Mucosa of descending colon (tissue), 3 donors: ENCODE results near the gene UBAC1. TPM values are rescaled to one million over a fixed set of nuclear protein-coding genes. Genes with fewer than 3 reads are reported as not detected.

Experiments
- ATAC-seq: fragments of 200-7000 bp; cut with Tn5 transposase; one replicate; pipeline ENCODE4 v1.9.1; 2020; ENCODE audit warnings: mild to moderate bottlenecking, moderate library complexity
- DNase-seq, 3 donors: peaks; one replicate each; pipeline ENCODE4 v3.0.0-alpha.2; 2020
- H3K36me3 ChIP-seq: fragments of 200-600 bp; one replicate; pipeline ENCODE4 v1.8.0; 2021; ENCODE audit warnings: low read depth, mild to moderate bottlenecking
- H3K4me1 ChIP-seq: fragments of 200-600 bp; one replicate; pipeline ENCODE4 v1.8.0; 2021; ENCODE audit warnings: low read depth, mild to moderate bottlenecking
- H3K4me3 ChIP-seq: fragments of 200-600 bp; one replicate; pipeline ENCODE4 v1.8.0; 2021; ENCODE audit warnings: mild to moderate bottlenecking
- H3K9me3 ChIP-seq: fragments of 200-600 bp; one replicate; pipeline ENCODE4 v1.8.0; 2021; ENCODE audit warnings: mild to moderate bottlenecking
- intact Hi-C, 2 donors: fragments of 100-400 bp; cut with DNase I in 1 of 2; cut with micrococcal nuclease in 1 of 2; formaldehyde crosslinking; loops; one replicate each; pipeline versions ENCODE4 v1.11.0 to v1.11.1; 2022; cut with DNase I, micrococcal nuclease
- total RNA-seq, 3 donors: library from RNA; stranded (reverse); fragmentation: NEBNext Ultra II Directional in 2 of 3; extraction: Animal tissue kit (Norgen Biotek cat#: 25700) in 2 of 3; gene quantifications; one replicate each; pipeline versions ENCODE4 v1.2.1 to v1.2.4, GENCODE V29; 2021 to 2023
- TF ChIP-seq, protein P1 (sequence below): fragments of 200-600 bp; IDR thresholded peaks from one replicate; pipeline ENCODE4 v1.8.0; 2022; ENCODE audit warnings: antibody characterized with exemption, mild to moderate bottlenecking
- donor health status: DM: no; HTN: no; CAD: no; lungs with moderate emphysema.
- donor health status: DM: no; HTN: no; CAD: no.
- donor health status: DM: no; HTN: yes; CAD: no.

Gene UBAC1
- total RNA-seq, 3 donors from 2014 or later, result 55.5 to 70.4 (median 64.0) TPM

DNA sequence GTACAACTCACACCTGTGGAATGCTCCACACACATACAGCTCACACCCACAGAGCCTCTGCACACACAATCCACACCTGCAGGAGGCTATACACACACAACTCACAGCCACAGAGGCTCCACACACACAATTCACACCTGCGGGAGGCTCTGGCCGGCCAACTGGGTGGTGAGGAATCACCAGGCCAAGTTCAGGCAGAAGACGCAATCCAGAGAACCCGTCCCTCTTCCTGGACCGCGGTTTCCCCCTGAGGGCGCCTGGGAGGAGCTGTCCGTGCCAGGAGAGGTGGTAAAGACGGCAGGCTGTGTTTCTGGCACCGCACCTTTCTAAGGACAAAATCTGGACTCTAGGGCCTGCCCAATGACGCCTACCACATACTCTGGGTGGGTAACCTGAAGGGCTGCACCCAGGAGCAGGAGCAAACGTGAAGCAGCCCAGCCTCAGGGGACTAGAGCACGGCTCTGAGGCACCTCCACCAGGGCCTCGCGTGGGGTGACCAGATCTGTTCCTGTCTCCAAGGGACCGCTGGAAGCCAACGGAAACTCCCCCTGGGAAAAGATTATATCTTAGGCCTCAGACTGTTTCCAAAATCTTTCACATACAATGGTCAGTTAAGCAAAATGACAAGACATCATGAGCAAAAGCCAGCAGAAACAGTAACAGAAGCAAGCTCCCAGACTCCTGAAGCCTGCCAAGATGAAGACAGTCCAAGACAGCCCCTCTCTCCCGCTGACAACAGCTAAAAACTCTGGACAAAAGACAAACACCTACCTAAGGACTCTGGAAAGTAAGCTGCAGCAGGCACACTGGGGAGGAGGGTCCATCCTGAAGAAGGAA is 70.8 kb downstream of the UBAC1 start:
- TF ChIP-seq, protein P1, sequence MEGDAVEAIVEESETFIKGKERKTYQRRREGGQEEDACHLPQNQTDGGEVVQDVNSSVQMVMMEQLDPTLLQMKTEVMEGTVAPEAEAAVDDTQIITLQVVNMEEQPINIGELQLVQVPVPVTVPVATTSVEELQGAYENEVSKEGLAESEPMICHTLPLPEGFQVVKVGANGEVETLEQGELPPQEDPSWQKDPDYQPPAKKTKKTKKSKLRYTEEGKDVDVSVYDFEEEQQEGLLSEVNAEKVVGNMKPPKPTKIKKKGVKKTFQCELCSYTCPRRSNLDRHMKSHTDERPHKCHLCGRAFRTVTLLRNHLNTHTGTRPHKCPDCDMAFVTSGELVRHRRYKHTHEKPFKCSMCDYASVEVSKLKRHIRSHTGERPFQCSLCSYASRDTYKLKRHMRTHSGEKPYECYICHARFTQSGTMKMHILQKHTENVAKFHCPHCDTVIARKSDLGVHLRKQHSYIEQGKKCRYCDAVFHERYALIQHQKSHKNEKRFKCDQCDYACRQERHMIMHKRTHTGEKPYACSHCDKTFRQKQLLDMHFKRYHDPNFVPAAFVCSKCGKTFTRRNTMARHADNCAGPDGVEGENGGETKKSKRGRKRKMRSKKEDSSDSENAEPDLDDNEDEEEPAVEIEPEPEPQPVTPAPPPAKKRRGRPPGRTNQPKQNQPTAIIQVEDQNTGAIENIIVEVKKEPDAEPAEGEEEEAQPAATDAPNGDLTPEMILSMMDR, result no peak
- Histone ChIP-seq H3K9me3 (no peaks in the 10 kb centered on the region), H3K4me3 (no peak overlapping the region), H3K36me3 (no peaks in the 10 kb centered on the region), H3K4me1 (no peaks in the 10 kb centered on the region)
- intact Hi-C loops, result no loop called here
- ATAC-seq (no peak), DNase-seq (no peak)

DNA sequence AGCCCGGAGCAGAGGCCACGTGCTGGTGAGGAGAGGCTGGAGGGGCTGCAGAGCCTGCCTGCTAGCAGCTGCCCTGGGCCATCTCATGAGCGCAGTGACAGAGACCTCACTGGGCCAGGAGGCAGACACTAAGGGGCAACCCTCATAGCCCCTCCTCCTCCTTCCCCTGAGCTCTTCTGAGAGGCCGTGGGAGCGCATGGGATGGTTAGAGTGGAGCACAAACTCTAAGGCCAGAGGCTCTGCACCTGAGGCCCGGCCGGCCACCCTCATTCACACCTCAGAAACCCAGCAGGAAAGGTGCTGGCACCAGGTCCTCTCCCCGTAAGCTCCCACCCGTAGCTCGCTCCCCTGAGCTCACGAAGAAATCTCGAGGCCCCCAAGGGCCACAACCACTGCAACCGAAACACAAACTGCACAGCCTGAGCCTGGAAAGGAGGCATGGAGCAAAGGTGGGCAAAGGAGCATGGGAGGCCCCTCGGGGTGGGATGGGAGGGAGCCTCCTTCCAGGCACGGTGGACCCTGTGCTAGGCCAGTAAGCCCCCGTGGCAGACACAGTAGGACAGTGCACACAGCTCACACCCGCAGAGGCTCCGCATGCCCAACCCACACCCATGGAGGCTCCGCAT is 71.5 kb downstream of the UBAC1 start:
- Histone ChIP-seq H3K36me3 (no peaks in the 10 kb centered on the region), H3K4me1 (no peaks in the 10 kb centered on the region), H3K9me3 (no peaks in the 10 kb centered on the region), H3K4me3 (no peak overlapping the region)
- no peak for ATAC-seq
- intact Hi-C loops, result no loop called here
- TF ChIP-seq, protein P1, result no peak
- DNase-seq, result no peak

DNA sequence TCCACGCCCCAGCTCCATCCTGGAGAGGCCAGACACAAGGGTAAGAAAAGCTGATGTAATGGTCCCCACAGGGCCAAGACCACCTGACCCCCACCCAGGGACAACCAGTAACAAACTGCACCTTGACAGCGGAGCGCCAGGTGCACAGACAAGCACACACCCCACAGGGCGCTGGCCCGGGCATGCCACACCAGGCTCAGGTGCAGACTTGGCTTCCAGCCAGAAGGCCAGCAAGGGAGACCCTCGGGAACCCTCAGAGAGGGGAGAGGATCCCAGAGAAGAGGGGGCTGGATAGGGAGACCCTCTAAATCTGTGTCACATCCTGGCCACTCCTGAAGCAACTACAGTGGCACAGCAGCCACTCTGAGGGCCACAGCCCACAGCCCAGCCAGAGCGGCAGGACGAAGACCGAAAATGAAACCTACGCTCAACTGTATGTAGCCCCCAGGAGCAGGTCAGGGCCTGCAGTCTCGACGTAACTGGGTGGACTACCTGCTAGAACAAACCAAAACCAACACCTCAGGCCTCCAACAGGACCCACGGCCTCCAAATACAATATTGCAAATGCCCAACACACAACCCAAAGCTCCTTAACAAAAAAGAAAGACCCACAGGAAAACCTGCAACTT is 72.3 kb downstream of the UBAC1 start:
- intact Hi-C loops, result no loop called here
- H3K9me3 ChIP-seq, result no peaks in the 10 kb centered on the region
- H3K36me3 ChIP-seq, result no peaks in the 10 kb centered on the region
- TF ChIP-seq, protein P1, result no peak
- H3K4me3 ChIP-seq, result no peak overlapping the region
- ATAC-seq, result no peak
- H3K4me1 ChIP-seq, result no peaks in the 10 kb centered on the region
- no peak for DNase-seq

DNA sequence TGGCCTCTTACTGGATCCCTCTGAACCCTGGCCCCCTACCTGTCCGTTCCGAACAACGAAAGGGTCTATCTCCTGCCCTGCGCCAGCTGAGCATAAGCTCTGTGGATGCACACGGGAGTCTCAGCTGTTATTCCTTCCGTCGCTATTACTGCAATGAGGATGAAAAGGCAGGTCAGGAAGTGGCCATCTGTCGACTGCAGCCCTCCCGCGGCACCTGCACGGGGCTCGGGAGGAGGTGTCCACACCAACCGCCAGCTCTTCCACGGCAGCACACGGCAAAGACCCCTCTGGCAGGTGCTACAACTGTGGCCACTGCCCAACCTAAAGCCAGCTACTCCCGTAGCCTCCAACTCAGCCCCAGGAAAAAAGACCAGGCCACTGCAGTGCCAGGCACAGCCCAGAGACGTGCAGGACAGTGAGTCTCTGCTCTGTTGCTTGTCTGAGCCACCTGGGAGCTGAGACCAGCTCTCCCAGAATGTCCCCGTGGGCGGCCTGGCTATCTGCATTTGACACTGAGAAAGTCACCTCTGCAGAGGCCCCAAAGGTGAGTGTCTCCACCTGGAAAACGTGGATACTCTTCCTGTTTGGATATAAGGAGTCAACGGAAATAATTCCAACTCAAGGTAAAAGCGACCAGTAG is 72.9 kb downstream of the UBAC1 start:
- intact Hi-C loops, result no loop called here
- no peak for ATAC-seq
- Histone ChIP-seq H3K9me3 (no peaks in the 10 kb centered on the region), H3K36me3 (no peaks in the 10 kb centered on the region), H3K4me3 (no peak overlapping the region), H3K4me1 (no peaks in the 10 kb centered on the region)
- no peak for DNase-seq
- TF ChIP-seq, protein P1, result no peak

DNA sequence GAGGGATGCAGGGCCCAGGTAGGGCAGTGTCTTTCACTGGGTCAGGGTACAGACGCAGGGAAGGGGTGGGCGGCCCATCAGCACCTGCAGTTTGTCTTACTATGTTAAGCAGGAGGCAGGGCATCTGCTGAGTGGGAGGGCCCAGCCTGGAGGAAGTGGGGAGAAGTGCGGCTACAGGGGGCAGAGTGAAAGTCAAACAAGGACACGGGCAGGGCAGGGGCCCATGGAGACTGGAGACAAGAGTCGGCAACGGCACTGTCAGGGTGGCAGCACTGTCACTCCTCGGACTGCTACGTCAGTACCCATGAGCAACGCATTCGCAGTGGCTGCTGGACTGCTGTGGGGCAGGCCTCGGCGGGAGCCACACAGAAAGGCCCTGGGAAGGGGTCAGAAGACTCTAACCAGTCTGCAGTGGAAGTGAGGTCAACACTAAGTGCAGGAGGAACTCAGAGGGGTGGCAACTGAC is 73.6 kb downstream of the UBAC1 start:
- H3K9me3 ChIP-seq, result no peaks in the 10 kb centered on the region
- DNase-seq (peak in 1 of 3 donors; percentile 10), ATAC-seq (peak; percentile 28)
- TF ChIP-seq, protein P1, result no peak
- H3K4me1 ChIP-seq, result no peaks in the 10 kb centered on the region
- intact Hi-C loops, result no loop called here
- H3K4me3 ChIP-seq, result no peak overlapping the region
- H3K36me3 ChIP-seq, result no peaks in the 10 kb centered on the region
